Dedifferentiated amniotic fluid mesenchymal stem cell (primary cell): Measurements from ENCODE around the gene TACC2.
"Not testable (repeated sequence)": the region's sequence is repeated elsewhere in the genome, so short reads cannot be mapped to it uniquely, and the experiment has no call there.

Experiments used
- DNase-seq: peaks from one replicate; pipeline ENCODE4 v3.0.0-alpha.2; 2016; ENCODE audit errors: extremely low spot score

Gene TACC2

DNA sequence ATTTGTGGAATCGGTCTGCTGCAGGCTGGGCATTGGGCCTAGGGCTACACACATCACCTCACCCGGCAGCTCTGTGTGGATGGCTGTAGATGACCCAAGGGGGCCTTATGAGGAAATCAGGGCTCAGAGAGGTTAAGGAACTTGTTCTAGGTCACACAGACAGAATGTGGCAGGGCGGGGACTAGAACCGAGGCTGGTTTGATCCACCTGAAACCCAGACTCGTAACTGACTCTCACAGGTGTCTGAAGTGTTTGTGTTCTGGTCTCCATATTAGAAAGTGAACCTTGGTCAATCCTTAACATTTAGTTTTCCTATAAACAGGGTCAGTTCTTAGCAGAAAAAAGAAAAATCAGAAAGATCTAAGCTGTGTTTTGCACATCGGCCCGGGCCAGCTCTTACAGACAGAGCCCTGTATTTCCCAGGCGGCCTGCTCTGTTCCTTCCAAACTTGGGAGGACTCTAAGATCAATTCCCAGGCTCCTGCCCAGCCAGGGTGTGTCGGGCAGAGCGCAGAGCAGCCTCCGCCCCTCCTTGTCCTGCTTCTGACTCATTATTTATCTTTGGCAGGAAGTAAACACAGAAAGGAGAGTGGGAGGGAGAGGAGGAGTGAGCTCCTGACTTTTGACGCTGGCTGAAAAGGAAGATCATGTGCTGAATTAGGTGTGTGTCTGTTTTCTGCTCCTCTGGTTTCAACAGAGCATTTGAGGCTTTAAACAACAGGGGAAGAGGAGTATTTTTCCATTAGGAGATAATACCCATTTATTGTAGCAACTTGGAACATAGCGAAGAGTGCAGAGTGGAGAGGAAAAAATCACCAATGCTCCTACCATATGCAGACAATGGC lies 74.1 kb downstream of the TACC2 start:
- DNase-seq: peak; percentile 90

DNA sequence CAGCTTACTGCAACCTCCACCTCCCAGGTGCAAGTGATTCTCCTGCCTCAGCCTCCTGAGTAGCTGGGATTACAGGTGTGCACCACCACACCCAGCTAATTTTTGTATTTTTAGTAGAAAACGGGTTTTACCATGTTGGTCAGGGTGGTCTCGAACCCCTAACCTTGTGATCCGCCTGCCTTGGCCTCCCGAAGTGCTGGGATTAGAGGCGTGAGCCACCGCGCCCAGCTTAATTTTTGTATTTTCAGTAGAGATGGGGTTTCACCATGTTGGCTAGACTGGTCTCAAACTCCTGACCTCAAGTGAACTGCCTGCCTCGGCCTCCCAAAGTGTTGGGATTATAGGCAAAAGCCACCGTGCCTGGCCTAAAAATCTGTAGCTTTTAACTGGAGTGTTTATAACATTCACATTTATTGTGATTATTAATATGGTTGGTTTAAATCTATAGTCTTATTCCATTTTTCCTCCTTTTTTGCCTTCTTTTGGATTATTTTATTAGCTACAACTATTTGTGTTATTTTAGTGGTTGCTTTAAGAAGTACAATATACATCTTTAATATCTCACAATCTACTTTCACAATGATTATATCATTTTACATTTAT lies 77.5 kb downstream of the TACC2 start:
- peak; percentile 6 for DNase-seq

DNA sequence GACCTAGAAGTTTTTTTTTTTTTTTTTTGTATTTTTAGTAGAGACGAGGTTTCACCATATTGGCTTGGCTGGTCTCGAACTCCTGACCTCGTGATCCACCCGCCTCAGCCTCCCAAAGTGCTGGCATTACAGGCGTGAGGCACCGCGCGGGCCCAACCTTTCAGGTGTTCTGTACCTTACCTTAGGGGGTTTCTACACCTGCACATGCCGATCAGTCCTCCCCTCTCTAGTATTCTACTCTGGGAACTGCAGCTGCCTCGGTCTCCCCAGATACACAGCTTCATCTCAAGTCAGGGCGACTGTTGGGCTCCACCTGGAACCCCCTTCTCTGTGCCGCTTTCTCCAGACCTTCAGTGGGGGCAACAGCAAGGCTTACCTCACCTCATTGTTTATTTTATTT lies 79.9 kb downstream of the TACC2 start:
- no peak for DNase-seq

DNA sequence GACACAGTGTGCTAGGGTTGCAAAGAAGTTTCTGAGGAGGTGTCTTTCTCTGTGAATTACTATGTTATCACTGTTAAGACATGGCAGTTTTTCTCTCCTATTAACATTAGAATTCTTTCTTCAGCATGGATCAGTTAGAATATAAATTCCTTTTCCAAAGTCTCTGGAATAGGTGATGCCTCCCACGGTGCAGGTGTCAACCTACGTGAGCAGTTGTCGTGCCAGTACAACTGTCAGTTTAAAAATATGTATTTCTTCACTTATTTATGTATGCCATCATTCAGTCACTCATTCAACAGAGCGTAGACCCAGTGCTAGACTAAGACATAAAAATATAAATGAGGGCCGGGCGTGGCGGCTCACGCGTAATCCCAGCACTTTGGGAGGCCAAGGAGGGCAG lies 83.5 kb downstream of the TACC2 start:
- no peak for DNase-seq

DNA sequence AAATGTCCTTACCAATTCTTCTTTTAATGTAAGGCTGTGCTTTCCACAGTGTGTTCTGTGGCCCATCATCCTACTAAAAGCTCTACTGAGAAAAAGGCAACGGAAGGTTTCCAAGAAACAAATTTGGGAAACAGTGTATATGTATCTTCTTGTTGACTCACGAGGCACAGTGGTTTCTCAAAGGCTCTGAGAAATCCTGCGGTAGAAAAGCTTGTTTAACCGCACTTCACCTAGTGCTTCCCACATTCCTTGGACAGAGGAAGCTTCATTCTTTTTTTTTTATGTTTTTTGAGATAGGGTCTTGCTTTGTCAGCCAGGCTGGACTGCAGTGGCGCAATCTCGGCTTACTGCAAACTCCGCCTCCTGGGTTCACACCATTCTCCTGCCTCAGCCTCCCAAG lies 84.5 kb downstream of the TACC2 start:
- DNase-seq: no peak

DNA sequence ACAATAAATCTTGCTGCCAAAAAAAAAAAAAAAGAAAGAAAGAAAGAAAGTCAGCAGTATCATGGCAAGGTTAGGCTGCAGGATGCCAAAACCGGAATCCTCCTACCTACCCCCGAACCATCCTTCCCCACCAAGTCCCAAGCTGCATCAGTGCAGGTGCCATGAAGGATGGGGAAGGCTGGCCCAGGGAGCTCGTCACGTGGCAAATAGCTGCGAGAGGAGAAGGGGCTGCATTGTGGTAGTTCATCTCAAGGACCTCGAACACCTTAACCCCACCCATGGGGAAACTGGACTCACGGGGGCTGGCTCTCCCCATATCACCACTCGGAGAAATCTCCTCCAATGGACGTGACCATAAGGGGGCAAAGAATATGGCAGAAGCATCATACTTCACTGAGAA lies 86.2 kb downstream of the TACC2 start:
- no peak for DNase-seq

DNA sequence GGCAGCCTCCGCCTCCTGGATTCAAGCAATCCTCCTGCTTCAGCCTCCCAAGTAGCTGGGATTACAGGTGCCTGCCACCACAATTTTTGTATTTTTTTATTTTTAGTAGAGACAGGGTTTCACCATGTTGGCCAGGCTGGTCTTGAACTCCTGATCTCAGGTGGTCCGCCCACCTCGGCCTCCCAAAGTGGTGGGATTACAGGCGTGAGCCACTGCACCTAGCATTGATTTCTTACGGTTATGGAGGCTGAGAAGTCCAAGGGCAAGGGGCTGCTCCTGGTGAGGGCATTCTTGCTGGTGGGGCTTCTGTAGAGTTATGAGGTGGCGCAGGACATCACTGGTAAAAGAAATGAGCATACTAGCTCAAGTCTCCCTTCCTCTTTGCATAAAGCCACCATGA lies 86.9 kb downstream of the TACC2 start:
- not testable (repeated sequence) for DNase-seq

DNA sequence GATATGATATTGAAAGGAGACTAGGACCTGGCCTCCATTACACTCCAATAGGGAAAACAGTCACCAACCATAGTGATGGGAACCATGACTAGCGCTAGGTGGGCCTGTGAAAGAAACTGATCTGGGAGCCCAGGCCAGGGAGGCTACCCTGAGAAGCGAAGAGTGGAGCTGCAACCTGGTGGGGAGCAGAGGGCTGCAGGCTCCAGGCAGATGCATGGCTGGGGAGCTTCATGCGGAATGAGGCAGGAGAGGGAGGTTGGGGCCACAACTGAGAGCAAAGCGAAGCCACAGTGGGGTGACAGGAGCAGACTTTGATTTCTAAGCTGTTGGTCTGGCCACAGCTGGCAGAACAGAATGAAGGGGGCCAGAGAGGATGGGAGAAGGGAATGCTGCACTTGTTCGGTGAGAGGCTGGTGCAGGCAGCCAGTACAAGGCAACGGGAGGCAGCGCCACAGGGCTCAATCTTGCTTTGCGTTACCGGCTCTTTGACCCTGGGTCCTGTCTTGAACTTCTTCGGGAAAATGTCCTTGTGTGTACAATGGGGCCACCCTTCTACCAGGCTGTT lies 88.4 kb downstream of the TACC2 start:
- DNase-seq: no peak

DNA sequence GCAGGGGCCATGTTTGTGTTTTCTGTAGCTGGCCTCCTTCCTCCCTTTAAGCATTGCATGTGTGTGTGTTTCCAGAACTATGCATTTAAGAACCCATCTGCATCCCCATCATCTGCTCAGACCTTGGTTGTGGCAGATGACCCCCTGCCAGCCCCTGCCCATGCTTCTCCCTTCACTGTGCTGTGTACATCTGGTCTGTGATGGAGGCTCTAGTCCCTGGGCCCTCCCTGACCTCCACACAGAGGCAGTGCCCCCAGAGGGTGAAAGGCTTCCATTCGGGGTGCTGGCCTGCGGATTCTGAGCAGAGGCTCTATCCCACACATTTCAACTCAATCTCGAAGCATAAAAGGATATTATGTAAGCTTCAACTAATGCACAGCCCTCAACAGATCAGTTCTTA lies 89.4 kb downstream of the TACC2 start:
- no peak for DNase-seq

DNA sequence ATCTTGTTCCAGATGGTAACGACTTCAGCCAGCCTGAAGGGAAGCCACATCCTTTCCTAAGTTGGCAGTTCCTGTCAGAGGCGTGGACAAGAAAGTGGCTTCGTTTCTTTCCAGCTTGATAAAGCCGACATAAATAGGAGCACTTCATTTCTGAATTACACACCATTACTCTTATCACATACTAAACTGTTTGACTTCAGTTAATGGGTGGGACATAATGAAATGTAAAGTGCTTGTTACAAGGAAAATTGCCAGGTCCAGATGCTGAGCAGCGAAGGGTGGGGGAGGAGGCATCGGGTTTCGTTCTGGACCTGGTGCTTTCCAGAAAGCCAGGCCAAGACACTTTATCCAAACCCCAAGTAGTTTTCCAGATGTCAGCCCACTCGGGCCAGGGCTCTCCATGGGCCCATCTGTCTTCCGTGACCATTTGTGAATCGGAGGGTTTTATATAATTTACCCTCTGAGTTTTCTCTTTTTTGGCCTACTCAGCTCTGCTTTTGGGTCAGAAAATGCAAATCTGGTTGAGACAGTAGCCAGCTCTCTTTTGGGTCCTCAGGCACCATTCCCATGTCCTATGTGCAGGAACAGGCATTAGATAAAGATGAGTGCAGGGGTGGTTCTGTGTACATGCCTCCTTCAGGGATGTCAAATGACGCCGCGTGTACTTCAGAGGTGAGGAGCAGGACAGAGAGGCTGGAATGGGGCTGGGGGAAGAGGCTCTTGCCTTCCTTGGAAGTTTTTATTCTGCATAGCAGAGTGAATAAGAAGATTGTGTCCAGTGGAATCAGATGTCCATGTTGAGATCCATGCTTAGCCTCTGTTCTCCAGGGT lies 90.2 kb downstream of the TACC2 start:
- no peak for DNase-seq

DNA sequence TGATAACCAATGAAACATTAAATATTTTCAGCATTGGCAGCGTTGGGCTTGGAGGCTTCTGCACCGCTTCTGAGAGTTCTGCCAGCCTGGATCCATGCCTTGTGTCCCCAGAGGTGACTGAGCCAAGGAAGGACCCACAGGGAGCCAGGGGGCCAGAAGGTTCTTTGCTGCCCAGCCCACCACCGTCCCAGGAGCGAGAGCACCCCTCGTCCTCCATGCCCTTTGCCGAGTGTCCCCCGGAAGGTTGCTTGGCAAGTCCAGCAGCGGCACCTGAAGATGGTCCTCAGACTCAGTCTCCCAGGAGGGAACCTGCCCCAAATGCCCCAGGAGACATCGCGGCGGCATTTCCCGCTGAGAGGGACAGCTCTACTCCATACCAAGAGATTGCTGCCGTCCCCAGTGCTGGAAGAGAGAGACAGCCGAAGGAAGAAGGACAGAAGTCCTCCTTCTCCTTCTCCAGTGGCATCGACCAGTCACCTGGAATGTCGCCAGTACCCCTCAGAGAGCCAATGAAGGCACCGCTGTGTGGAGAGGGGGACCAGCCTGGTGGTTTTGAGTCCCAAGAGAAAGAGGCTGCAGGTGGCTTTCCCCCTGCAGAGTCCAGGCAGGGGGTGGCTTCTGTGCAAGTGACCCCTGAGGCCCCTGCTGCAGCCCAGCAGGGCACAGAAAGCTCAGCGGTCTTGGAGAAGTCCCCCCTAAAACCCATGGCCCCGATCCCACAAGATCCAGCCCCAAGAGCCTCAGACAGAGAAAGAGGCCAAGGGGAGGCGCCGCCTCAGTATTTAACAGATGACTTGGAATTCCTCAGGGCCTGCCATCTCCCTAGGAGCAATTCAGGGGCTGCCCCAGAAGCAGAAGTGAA lies 93.9 kb downstream of the TACC2 start:
- no peak for DNase-seq

DNA sequence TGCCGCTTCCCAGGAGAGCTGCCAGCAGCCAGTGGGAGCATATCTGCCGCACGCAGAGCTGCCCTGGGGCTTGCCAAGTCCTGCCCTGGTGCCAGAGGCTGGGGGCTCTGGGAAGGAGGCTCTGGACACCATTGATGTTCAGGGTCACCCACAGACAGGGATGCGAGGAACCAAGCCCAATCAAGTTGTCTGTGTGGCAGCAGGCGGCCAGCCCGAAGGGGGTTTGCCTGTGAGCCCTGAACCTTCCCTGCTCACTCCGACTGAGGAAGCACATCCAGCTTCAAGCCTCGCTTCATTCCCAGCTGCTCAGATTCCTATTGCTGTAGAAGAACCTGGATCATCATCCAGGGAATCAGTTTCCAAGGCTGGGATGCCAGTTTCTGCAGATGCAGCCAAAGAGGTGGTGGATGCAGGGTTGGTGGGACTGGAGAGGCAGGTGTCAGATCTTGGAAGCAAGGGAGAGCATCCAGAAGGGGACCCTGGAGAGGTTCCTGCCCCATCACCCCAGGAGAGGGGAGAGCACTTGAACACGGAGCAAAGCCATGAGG lies 94.6 kb downstream of the TACC2 start:
- DNase-seq: no peak

DNA sequence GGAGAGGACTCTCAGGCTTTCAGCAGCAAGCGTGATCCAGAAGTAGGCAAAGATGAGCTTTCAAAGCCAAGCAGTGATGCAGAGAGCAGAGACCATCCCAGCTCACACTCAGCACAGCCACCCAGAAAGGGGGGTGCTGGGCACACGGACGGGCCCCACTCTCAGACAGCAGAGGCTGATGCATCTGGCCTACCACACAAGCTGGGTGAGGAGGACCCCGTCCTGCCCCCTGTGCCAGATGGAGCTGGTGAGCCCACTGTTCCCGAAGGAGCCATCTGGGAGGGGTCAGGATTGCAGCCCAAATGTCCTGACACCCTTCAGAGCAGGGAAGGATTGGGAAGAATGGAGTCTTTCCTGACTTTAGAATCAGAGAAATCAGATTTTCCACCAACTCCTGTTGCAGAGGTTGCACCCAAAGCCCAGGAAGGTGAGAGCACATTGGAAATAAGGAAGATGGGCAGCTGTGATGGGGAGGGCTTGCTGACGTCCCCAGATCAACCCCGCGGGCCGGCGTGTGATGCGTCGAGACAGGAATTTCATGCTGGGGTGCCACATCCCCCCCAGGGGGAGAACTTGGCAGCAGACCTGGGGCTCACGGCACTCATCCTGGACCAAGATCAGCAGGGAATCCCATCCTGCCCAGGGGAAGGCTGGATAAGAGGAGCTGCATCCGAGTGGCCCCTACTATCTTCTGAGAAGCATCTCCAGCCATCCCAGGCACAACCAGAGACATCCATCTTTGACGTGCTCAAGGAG lies 95.5 kb downstream of the TACC2 start:
- DNase-seq: no peak

DNA sequence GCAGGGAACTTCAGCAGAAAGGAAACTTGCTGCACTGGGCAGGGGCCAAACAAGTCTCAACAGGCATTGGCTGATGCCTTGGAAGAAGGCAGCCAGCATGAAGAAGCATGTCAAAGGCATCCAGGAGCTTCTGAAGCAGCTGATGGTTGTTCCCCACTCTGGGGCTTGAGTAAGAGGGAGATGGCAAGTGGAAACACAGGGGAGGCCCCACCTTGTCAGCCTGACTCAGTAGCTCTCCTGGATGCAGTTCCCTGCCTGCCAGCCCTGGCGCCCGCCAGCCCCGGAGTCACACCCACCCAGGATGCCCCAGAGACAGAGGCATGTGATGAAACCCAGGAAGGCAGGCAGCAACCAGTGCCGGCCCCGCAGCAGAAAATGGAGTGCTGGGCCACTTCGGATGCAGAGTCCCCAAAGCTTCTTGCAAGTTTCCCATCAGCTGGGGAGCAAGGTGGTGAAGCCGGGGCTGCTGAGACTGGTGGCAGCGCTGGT lies 96.5 kb downstream of the TACC2 start:
- DNase-seq: no peak

DNA sequence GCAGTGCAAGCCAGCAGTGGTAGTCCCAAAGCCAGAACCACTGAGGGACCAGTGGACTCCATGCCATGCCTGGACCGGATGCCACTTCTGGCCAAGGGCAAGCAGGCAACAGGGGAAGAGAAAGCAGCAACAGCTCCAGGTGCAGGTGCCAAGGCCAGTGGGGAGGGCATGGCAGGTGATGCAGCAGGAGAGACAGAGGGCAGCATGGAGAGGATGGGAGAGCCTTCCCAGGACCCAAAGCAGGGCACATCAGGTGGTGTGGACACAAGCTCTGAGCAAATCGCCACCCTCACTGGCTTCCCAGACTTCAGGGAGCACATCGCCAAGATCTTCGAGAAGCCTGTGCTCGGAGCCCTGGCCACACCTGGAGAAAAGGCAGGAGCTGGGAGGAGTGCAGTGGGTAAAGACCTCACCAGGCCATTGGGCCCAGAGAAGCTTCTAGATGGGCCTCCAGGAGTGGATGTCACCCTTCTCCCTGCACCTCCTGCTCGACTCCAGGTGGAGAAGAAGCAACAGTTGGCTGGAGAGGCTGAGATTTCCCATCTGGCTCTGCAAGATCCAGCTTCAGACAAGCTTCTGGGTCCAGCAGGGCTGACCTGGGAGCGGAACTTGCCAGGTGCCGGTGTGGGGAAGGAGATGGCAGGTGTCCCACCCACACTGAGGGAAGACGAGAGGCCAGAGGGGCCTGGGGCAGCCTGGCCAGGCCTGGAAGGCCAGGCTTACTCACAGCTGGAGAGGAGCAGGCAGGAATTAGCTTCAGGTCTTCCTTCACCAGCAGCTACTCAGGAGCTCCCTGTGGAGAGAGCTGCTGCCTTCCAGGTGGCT lies 97.7 kb downstream of the TACC2 start:
- no peak for DNase-seq

DNA sequence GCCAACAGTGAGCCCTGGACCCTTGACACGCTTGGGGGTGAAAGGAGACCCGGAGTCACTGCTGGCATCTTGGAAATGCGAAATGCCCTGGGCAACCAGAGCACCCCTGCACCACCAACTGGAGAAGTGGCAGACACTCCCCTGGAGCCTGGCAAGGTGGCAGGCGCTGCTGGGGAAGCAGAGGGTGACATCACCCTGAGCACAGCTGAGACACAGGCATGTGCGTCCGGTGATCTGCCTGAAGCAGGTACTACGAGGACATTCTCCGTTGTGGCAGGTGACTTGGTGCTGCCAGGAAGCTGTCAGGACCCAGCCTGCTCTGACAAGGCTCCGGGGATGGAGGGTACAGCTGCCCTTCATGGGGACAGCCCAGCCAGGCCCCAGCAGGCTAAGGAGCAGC lies 98.5 kb downstream of the TACC2 start:
- DNase-seq: no peak

DNA sequence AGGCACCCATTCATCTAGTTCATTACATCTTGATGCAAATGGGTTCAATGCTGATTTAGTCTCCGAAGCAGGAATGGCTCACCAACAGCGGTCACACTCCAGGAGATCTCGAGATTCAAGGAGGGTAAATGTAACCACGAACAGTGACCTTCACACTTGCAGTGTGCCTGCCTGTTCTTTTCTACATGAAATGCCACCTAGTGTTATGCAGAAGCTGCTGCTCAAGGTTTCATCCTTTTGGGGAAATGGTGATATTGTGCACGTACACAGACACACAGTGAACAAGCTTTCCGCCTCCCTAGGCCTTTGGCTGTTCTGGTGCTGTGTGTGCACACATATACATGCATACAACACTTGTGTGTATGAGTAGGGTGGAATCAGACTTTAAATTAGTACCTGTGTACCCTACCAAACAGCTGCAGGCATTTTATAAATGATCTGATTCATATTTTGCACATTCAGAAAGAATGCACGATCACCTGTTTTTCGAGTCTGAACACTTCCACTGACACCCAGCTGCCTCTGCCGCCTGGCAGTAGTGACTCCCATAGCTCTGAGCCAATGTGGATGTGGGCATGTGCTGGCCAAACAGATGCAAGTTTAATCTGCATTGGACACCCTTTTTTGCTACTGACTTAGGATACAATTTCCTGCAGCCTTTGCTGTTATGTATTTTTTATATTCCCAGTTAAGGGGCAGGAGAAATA lies 100.5 kb downstream of the TACC2 start:
- DNase-seq: no peak

DNA sequence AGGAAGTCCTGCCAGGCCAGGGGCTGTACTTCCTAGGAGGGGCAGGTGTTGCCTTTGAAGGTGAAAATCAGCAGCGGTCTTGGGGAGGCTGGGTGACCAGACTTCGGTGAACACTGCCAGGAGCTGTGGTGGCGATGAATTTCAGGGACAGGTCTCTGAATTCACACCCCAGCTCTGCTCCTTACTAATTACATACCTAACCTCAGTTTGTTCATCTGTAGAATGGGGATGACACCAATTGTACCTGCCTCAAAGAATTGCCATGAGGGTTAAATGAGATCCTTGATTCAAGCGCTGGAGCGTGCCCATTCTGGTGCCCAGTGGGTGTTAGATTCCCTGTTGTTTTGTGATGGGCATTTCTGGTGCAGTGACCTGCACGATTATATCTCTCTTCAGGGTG lies 102.8 kb downstream of the TACC2 start:
- no peak for DNase-seq

DNA sequence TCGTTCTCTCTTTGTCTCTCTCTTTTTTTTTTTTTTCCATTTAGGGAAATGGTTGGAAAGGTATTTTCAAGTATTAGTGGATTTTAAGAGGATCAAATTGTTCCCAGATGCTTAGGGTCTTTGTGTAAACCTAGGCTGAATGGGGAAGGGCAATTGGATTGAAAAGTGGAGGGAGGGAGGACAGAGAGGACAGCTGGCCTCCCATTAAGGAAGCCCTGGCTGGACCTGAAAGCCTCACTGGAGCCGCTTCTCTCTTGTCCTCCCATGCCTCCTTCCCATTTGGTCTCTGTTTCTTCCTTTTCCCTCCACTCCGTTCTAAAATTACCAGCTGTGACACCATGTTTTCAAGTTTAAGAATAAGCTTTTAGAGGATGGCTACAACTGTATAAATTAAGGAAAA lies 104.1 kb downstream of the TACC2 start:
- no peak for DNase-seq
